Effector memory CD4-positive, alpha-beta T cell (primary cell): ENCODE data around the gene MDM2.

Source experiments
- DNase-seq, 3 donors: peaks; one replicate each; pipeline ENCODE4 v3.0.0-alpha.2; 2020
- H3K27ac ChIP-seq: 2 replicates; pipeline ENCODE4 v1.7.0; 2013; ENCODE audit warnings: mild to moderate bottlenecking, low read length, moderate library complexity; ENCODE audit not compliant: insufficient read depth, poor library complexity, severe bottlenecking
- H3K27me3 ChIP-seq: replicated peaks from 2 replicates; pipeline ENCODE4 v1.7.0; 2013; ENCODE audit warnings: mild to moderate bottlenecking, low read length; ENCODE audit not compliant: insufficient read depth, control insufficient read depth, poor library complexity, severe bottlenecking
- H3K36me3 ChIP-seq: 2 replicates; pipeline ENCODE4 v1.7.0; 2013; ENCODE audit warnings: mild to moderate bottlenecking, low read length, moderate library complexity; ENCODE audit not compliant: control insufficient read depth, insufficient read depth
- H3K4me1 ChIP-seq: 2 replicates; pipeline ENCODE4 v1.7.0; 2013; ENCODE audit warnings: low read length, mild to moderate bottlenecking; ENCODE audit not compliant: control insufficient read depth, insufficient read depth, poor library complexity, severe bottlenecking
- H3K4me3 ChIP-seq: 2 replicates; pipeline ENCODE4 v1.7.0; 2013; ENCODE audit warnings: low read length, low read depth, mild to moderate bottlenecking; ENCODE audit not compliant: insufficient read depth, poor library complexity, severe bottlenecking
- H3K9me3 ChIP-seq: 2 replicates; pipeline ENCODE4 v1.7.0; 2013; ENCODE audit warnings: mild to moderate bottlenecking, low read length, moderate library complexity; ENCODE audit not compliant: control insufficient read depth

The MDM2 gene

DNA sequence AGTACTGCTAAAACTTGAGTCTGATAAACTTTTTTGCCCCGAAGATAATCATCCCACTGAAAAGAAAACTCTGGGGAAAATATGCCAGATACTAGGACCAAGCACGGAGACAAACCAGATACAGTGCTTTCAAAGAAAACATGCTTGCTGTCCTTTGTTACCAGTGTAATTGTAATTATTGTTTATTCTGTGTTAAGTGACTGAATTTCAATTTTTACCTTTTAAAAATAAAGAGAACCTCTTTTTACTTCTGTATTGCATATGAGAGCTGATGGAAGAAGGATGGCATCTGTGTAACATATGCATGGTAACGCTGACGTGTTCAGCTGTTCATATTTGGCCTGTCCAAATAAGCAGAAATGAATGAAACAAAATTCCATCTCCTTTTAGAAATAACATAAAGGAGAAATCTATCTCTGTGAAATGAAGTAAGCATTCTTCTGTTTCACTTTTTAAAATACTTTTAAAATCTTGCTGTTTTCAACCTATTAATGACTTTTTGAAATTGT lies 39.5 kb upstream of the MDM2 start:
- H3K27me3 ChIP-seq = no peaks in the 10 kb centered on the region
- no peaks in the 10 kb centered on the region for H3K9me3 ChIP-seq
- H3K4me1 ChIP-seq = no peaks in the 10 kb centered on the region
- H3K36me3 ChIP-seq = no peaks in the 10 kb centered on the region
- DNase-seq = no peak
- no peak overlapping the region for H3K4me3 ChIP-seq
- no peak overlapping the region for H3K27ac ChIP-seq

- Histone ChIP-seq H3K4me3 (no peak overlapping the region), H3K9me3 (no peaks in the 10 kb centered on the region), H3K27me3 (no peaks in the 10 kb centered on the region), H3K27ac (no peak overlapping the region), H3K4me1 (no peaks in the 10 kb centered on the region), H3K36me3 (no peaks in the 10 kb centered on the region)
- DNase-seq = no peak
These were observed 38.0 kb upstream of the MDM2 start for GRCh38 chr12:68769941-68770340.

GRCh38 chr12:68771223-68771925 lies 36.6 kb upstream of the MDM2 start:
- no peak for DNase-seq
- H3K4me1 ChIP-seq = no peaks in the 10 kb centered on the region
- H3K36me3 ChIP-seq = no peaks in the 10 kb centered on the region
- no peaks in the 10 kb centered on the region for H3K27me3 ChIP-seq
- H3K27ac ChIP-seq = no peak overlapping the region
- no peaks in the 10 kb centered on the region for H3K9me3 ChIP-seq
- no peak overlapping the region for H3K4me3 ChIP-seq

DNA sequence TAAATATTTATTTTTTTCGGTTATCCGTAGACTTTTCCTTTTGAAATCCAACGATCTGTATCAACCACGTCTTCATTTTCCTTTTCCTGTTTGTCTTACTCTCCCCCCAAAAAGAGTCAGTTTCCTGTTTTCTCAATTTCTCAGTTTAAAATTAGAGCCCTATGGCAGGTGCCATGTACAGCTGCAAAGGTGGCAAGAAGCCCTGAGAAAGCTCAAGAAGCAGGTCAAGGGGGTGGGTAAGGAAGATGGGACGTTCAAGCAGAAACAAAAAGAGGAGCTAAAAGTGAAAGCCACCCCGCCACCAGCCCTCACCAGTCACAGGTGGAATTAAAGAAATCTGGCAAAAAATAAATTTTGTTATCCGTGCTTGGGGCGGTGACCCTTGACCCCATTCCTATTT lies 35.3 kb upstream of the MDM2 start:
- no peak for DNase-seq
- H3K27me3 ChIP-seq = no peaks in the 10 kb centered on the region
- H3K4me1 ChIP-seq = no peaks in the 10 kb centered on the region
- no peak overlapping the region for H3K4me3 ChIP-seq
- H3K27ac ChIP-seq = no peak overlapping the region
- H3K36me3 ChIP-seq = no peaks in the 10 kb centered on the region
- no peaks in the 10 kb centered on the region for H3K9me3 ChIP-seq

GRCh38 chr12:68773582-68773981 lies 34.4 kb upstream of the MDM2 start:
- Histone ChIP-seq H3K36me3 (no peaks in the 10 kb centered on the region), H3K27ac (no peak overlapping the region), H3K4me3 (no peak overlapping the region), H3K9me3 (no peaks in the 10 kb centered on the region), H3K27me3 (no peaks in the 10 kb centered on the region), H3K4me1 (no peaks in the 10 kb centered on the region)
- DNase-seq = no peak

GRCh38 chr12:68775121-68775630 lies 32.8 kb upstream of the MDM2 start:
- Histone ChIP-seq H3K27ac (no peak overlapping the region), H3K9me3 (no peaks in the 10 kb centered on the region), H3K27me3 (no peaks in the 10 kb centered on the region), H3K4me3 (no peak overlapping the region), H3K36me3 (no peaks in the 10 kb centered on the region), H3K4me1 (no peaks in the 10 kb centered on the region)
- no peak for DNase-seq

GRCh38 chr12:68776976-68777610 lies 30.9 kb upstream of the MDM2 start:
- H3K36me3 ChIP-seq = no peaks in the 10 kb centered on the region
- DNase-seq = no peak
- no peak overlapping the region for H3K27ac ChIP-seq
- no peaks in the 10 kb centered on the region for H3K9me3 ChIP-seq
- no peaks in the 10 kb centered on the region for H3K27me3 ChIP-seq
- H3K4me3 ChIP-seq = no peak overlapping the region
- no peaks in the 10 kb centered on the region for H3K4me1 ChIP-seq

DNA sequence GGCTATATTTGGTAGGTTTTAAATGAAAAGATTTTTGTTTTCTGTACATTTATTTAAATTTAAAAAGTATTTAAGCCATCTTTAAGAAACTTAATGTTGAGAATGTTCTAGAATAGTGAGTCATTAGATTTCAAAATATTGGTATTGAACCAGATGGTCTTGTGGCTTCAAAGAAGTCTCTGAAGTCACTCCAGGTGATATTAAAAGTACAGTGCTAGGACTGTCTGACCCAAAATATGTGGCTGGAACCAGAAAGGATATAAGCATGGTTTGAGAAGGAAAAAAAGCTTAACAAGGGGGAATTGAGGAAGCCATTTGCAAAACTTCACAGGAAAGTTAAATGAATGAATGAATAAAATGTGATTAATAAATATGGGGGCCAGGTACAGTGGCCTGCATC lies 28.7 kb upstream of the MDM2 start:
- H3K4me3 ChIP-seq = no peak overlapping the region
- no peaks in the 10 kb centered on the region for H3K36me3 ChIP-seq
- H3K27ac ChIP-seq = no peak overlapping the region
- DNase-seq = no peak
- H3K9me3 ChIP-seq = no peaks in the 10 kb centered on the region
- no peaks in the 10 kb centered on the region for H3K27me3 ChIP-seq
- no peaks in the 10 kb centered on the region for H3K4me1 ChIP-seq

DNA sequence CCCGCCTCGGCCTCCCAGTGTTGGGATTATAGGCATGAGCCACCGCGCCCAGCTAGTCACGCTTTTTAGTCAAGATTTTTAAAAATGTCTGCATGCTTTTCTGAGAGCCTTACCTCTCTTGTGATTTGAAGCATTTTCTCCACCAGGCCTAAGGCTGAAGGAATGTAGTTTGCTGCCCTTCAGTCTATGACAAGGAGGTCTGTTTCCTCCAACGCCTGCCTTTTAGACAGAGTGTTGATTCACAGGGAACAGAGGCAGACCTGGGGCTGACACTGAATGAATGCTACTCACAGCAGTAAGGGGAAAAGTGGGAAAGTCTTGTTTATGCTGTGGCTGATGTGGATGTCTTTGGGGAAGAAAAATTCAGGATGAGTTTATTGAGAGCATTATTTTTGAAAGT lies 27.2 kb upstream of the MDM2 start:
- H3K27ac ChIP-seq = no peak overlapping the region
- H3K9me3 ChIP-seq = no peaks in the 10 kb centered on the region
- H3K27me3 ChIP-seq = no peaks in the 10 kb centered on the region
- no peaks in the 10 kb centered on the region for H3K4me1 ChIP-seq
- DNase-seq = no peak
- H3K4me3 ChIP-seq = no peak overlapping the region
- H3K36me3 ChIP-seq = no peaks in the 10 kb centered on the region

GRCh38 chr12:68781728-68782127 lies 26.2 kb upstream of the MDM2 start:
- Histone ChIP-seq H3K4me3 (no peak overlapping the region), H3K36me3 (no peaks in the 10 kb centered on the region), H3K4me1 (no peaks in the 10 kb centered on the region), H3K27ac (no peak overlapping the region), H3K9me3 (no peaks in the 10 kb centered on the region), H3K27me3 (no peaks in the 10 kb centered on the region)
- no peak for DNase-seq
